KMS-11 (cell line): ENCODE measurements around the gene ATF7IP.

Experiments
- H2AFZ ChIP-seq: fragments of 200-600 bp; sonication (generic); 2 replicates; pipeline ENCODE4 v1.6.1; 2016; ENCODE audit warnings: antibody characterized with exemption, mixed run types, low read depth
- H3K27ac ChIP-seq: fragments of 200-600 bp; sonication (generic); 2 replicates; pipeline ENCODE4 v1.6.1; 2016; ENCODE audit warnings: mild to moderate bottlenecking, mixed run types
- H3K27me3 ChIP-seq: fragments of 200-600 bp; sonication (generic); 2 replicates; pipeline ENCODE4 v1.6.1; 2017; ENCODE audit warnings: mild to moderate bottlenecking, low read depth, mixed run types, moderate library complexity; ENCODE audit not compliant: insufficient read depth
- H3K36me3 ChIP-seq: fragments of 200-600 bp; sonication (generic); 2 replicates; pipeline ENCODE4 v1.6.1; 2017; ENCODE audit warnings: mild to moderate bottlenecking, mixed run types; ENCODE audit not compliant: insufficient read depth
- H3K4me1 ChIP-seq: fragments of 200-600 bp; sonication (generic); 2 replicates; pipeline ENCODE4 v1.6.1; 2016; ENCODE audit warnings: mild to moderate bottlenecking, low read depth, mixed run types; ENCODE audit not compliant: poor library complexity, severe bottlenecking
- H3K4me2 ChIP-seq: fragments of 200-600 bp; sonication (generic); 2 replicates; pipeline ENCODE4 v1.7.0; 2016; ENCODE audit warnings: mild to moderate bottlenecking, mixed run types
- H3K4me3 ChIP-seq: fragments of 200-600 bp; sonication (generic); IDR thresholded peaks from 2 replicates; pipeline ENCODE4 v1.6.1; 2017; ENCODE audit warnings: low read depth, low read length, mixed read lengths; ENCODE audit not compliant: insufficient read depth
- H3K79me2 ChIP-seq: fragments of 200-600 bp; sonication (generic); 2 replicates; pipeline ENCODE4 v1.6.1; 2016; ENCODE audit warnings: low read depth, mixed run types; ENCODE audit not compliant: insufficient read depth
- H3K9ac ChIP-seq: fragments of 200-600 bp; sonication (generic); 2 replicates; pipeline ENCODE4 v1.6.1; 2016; ENCODE audit warnings: mild to moderate bottlenecking, mixed run types
- H4K20me1 ChIP-seq: fragments of 200-600 bp; sonication (generic); 2 replicates; pipeline ENCODE4 v1.6.1; 2016; ENCODE audit warnings: mild to moderate bottlenecking, mixed run types; ENCODE audit not compliant: insufficient read depth
- CTCF ChIP-seq: fragments of 200-600 bp; sonication (generic); conservative IDR thresholded peaks from 2 replicates; pipeline ENCODE4 v1.6.1; 2017; ENCODE audit warnings: low read depth, mild to moderate bottlenecking, antibody characterized with exemption, low read length, moderate library complexity, mixed read lengths

ATF7IP gene

GRCh38 chr12:14384783-14385638 is 19.5 kb downstream of the ATF7IP start:
- H3K4me2 ChIP-seq = peak overlapping the region; percentile 75

GRCh38 chr12:14387219-14387871 is 21.9 kb downstream of the ATF7IP start:
- Histone ChIP-seq H2AFZ (no peak overlapping the region), H3K4me1 (peaks cover 42% of the 10 kb centered on the region), H3K9ac (no peak overlapping the region), H4K20me1 (no peaks in the 10 kb centered on the region), H3K36me3 (no peaks in the 10 kb centered on the region), H3K4me2 (0 out of 2 replicates have a peak overlapping the region, but pooled peaks have one; percentile 75), H3K27ac (no peak overlapping the region), H3K4me3 (no peak overlapping the region), H3K79me2 (peaks cover 90% of the 10 kb centered on the region), H3K27me3 (no peaks in the 10 kb centered on the region)
- no peak for TF ChIP-seq CTCF

More at GRCh38 chr12:14384783-14385638, 19.5 kb downstream of the ATF7IP start:
- Histone ChIP-seq H3K9ac (peak overlapping the region; percentile 63), H3K79me2 (peaks cover 90% of the 10 kb centered on the region), H3K36me3 (no peaks in the 10 kb centered on the region), H3K4me3 (no peak overlapping the region), H3K27me3 (no peaks in the 10 kb centered on the region), H4K20me1 (no peaks in the 10 kb centered on the region), H3K4me1 (peaks cover 49% of the 10 kb centered on the region), H3K27ac (peak overlapping the region; percentile 74), H2AFZ (peak overlapping the region; percentile 22; the same call in 1 of the 2 replicates)
- TF ChIP-seq CTCF = no peak

GRCh38 chr12:14390449-14390848 is 25.0 kb downstream of the ATF7IP start:
- Histone ChIP-seq H3K27me3 (no peaks in the 10 kb centered on the region), H3K4me1 (peaks cover 48% of the 10 kb centered on the region), H3K4me3 (no peak overlapping the region), H3K36me3 (peaks cover 4% of the 10 kb centered on the region; the same call in 1 of the 2 replicates), H3K27ac (no peak overlapping the region), H4K20me1 (no peaks in the 10 kb centered on the region), H3K9ac (no peak overlapping the region), H3K4me2 (no peak overlapping the region), H3K79me2 (peaks cover 91% of the 10 kb centered on the region), H2AFZ (no peak overlapping the region)
- TF ChIP-seq CTCF = no peak

- H3K9ac ChIP-seq = no peak overlapping the region
- H3K27ac ChIP-seq = no peak overlapping the region
- TF ChIP-seq CTCF = no peak
- peaks cover 4% of the 10 kb centered on the region; the same call in 1 of the 2 replicates for H3K36me3 ChIP-seq
- no peaks in the 10 kb centered on the region for H4K20me1 ChIP-seq
- no peak overlapping the region for H2AFZ ChIP-seq
- no peak overlapping the region for H3K4me3 ChIP-seq
- peaks cover 48% of the 10 kb centered on the region for H3K4me1 ChIP-seq
- no peaks in the 10 kb centered on the region for H3K27me3 ChIP-seq
- no peak overlapping the region for H3K4me2 ChIP-seq
- H3K79me2 ChIP-seq = peaks cover 90% of the 10 kb centered on the region
Measured at GRCh38 chr12:14390870-14391530, 25.5 kb downstream of the ATF7IP start.
